GM12878 (cell line): Measurements from ENCODE around the gene HMGCLL1. TPM values are rescaled to one million over a fixed set of nuclear protein-coding genes. Genes with fewer than 3 reads are reported as not detected.

Experiments used
- ATAC-seq: fragments of 200-7000 bp; cut with Tn5 transposase; 3 replicates; pipeline ENCODE4 v1.9.1; 2020; ENCODE audit warnings: mild to moderate bottlenecking, moderate library complexity
- BruUV-seq: library from RNA; stranded (reverse); fragments of 400-500 nt; replicated peaks from 2 replicates; lab custom pipeline; 2021; lab: Mats Ljungman, UMichigan
- CTCF ChIA-PET: fragments of 300-600 bp; sonication (Branson Sonifier 250); formaldehyde crosslinking; extraction: SDS; loops from one replicate; lab custom pipeline; 2021; ENCODE audit warnings: inconsistent platforms; lab: Yijun Ruan, JAX
- POLR2A ChIA-PET: fragments of 350-600 bp; formaldehyde crosslinking; extraction: SDS; loops from one replicate; lab custom pipeline; 2021; ENCODE audit warnings: inconsistent platforms; lab: Charles Lee
- RAD21 ChIA-PET: fragments of 300-600 bp; sonication (Branson Sonifier 250); formaldehyde crosslinking; loops from one replicate; lab custom pipeline; 2023; ENCODE audit warnings: antibody characterized with exemption; ENCODE audit not compliant: unreplicated experiment; lab: Charles Lee
- SMC1A ChIA-PET: fragments of 300-600 bp; sonication (Branson Sonifier 250); formaldehyde crosslinking; loops from one replicate; lab custom pipeline; 2023; ENCODE audit not compliant: unreplicated experiment, uncharacterized antibody; lab: Charles Lee
- DNase-seq: peaks from one replicate; pipeline ENCODE4 v3.0.0-alpha.2; 2011; ENCODE audit warnings: low read depth, low spot score
- FAIRE-seq: peaks from 3 replicates; lab custom pipeline; 2011; peaks lifted over from hg19 to GRCh38; lab: Jason Lieb, UNC
- H2AFZ ChIP-seq: 2 replicates; pipeline ENCODE4 v1.6.0; 2011; ENCODE audit warnings: low read depth, low read length, control low read depth; ENCODE audit not compliant: control insufficient read depth
- H3K27ac ChIP-seq: 2 replicates; pipeline ENCODE4 v1.5.1; 2011; ENCODE audit warnings: control low read depth; ENCODE audit not compliant: control insufficient read depth, insufficient read depth
- H3K27me3 ChIP-seq, 2 experiments: replicated peaks in 1 of 2; 2 replicates each; pipeline versions ENCODE4 v1.6.0 to v1.6.1; 2011; ENCODE audit warnings: low read length in 1 of 2; ENCODE audit not compliant: control insufficient read depth in 2 of 2, insufficient read depth in 2 of 2
- H3K36me3 ChIP-seq, 2 experiments: 2 replicates each; pipeline ENCODE4 v1.5.1; 2011; ENCODE audit warnings: low read length in 1 of 2; ENCODE audit not compliant: control insufficient read depth in 2 of 2, insufficient read depth in 2 of 2
- H3K4me1 ChIP-seq: 2 replicates; pipeline ENCODE4 v1.6.1; 2011; ENCODE audit warnings: mild to moderate bottlenecking, low read length, moderate library complexity, mixed read lengths; ENCODE audit not compliant: control insufficient read depth, insufficient read depth
- H3K4me2 ChIP-seq: 2 replicates; pipeline ENCODE4 v1.6.0; 2011; ENCODE audit warnings: control low read depth; ENCODE audit not compliant: control insufficient read depth, insufficient read depth
- H3K4me3 ChIP-seq: fragments of 200-600 bp; sonication (generic); 2 replicates; pipeline ENCODE4 v1.5.1; 2016
- H3K79me2 ChIP-seq: 2 replicates; pipeline ENCODE4 v1.6.0; 2011; ENCODE audit warnings: low read length; ENCODE audit not compliant: control insufficient read depth, insufficient read depth
- H3K9ac ChIP-seq: 2 replicates; pipeline ENCODE4 v1.8.0; 2011; ENCODE audit warnings: low read length, control low read depth, mixed read lengths; ENCODE audit not compliant: control insufficient read depth, insufficient read depth
- H3K9me3 ChIP-seq: replicated peaks from 3 replicates; pipeline ENCODE4 v1.5.1; 2011; ENCODE audit warnings: mild to moderate bottlenecking, low read length; ENCODE audit not compliant: control insufficient read depth, insufficient read depth
- H4K20me1 ChIP-seq: 2 replicates; pipeline ENCODE4 v1.6.0; 2011; ENCODE audit not compliant: control insufficient read depth, insufficient read depth
- BACH1 ChIP-seq: fragments of 450-650 bp; IDR thresholded peaks from 2 replicates; pipeline ENCODE4 v1.6.1; 2017; ENCODE audit warnings: mild to moderate bottlenecking, borderline replicate concordance
- CHD4 ChIP-seq: fragments of 200-600 bp; sonication (generic); IDR thresholded peaks from 2 replicates; pipeline ENCODE4 v1.6.1; 2016; ENCODE audit warnings: mild to moderate bottlenecking
- CREB1 ChIP-seq: IDR thresholded peaks from 2 replicates; pipeline ENCODE4 v1.6.1; 2012; ENCODE audit warnings: low read depth, mild to moderate bottlenecking, inconsistent platforms
- EED ChIP-seq: sonication (generic); IDR thresholded peaks from 2 replicates; pipeline ENCODE4 v1.6.1; 2016; ENCODE audit warnings: antibody characterized with exemption, low read depth
- FOXK2 ChIP-seq: fragments of 450-650 bp; IDR thresholded peaks from 2 replicates; pipeline ENCODE4 v1.6.1; 2017; ENCODE audit warnings: mild to moderate bottlenecking, moderate library complexity
- MTA2 ChIP-seq: fragments of 450-650 bp; IDR thresholded peaks from 2 replicates; pipeline ENCODE4 v1.6.1; 2016; ENCODE audit warnings: low read depth, mild to moderate bottlenecking, moderate library complexity
- NKRF ChIP-seq: fragments of 450-650 bp; conservative IDR thresholded peaks from 2 replicates; pipeline ENCODE4 v1.6.1; 2017; ENCODE audit warnings: mild to moderate bottlenecking, moderate library complexity
- NRF1 ChIP-seq: conservative IDR thresholded peaks from 2 replicates; pipeline ENCODE4 v1.6.1; 2011; ENCODE audit warnings: mild to moderate bottlenecking, low read depth, low read length, improper control_type of control experiment
- POLR2AphosphoS5 ChIP-seq: IDR thresholded peaks from 2 replicates; pipeline ENCODE4 v1.6.1; 2011; ENCODE audit warnings: mild to moderate bottlenecking, low read length, inconsistent platforms
- ZSCAN29 ChIP-seq: fragments of 450-650 bp; IDR thresholded peaks from 2 replicates; pipeline ENCODE4 v1.6.1; 2017; ENCODE audit warnings: mild to moderate bottlenecking, moderate library complexity
- ZZZ3 ChIP-seq: IDR thresholded peaks from 2 replicates; pipeline ENCODE4 v1.6.1; 2011; ENCODE audit warnings: low read depth; ENCODE audit not compliant: control insufficient read depth, insufficient read length
- WGBS: methylation state at CpG from one replicate; pipeline ENCODE4 v1.1.6; 2016; ENCODE audit warnings: low lambda C conversion rate; ENCODE audit not compliant: insufficient replicate concordance, insufficient coverage; ENCODE audit errors: missing lambda C conversion rate; 5-methylcytosine and 5-hydroxymethylcytosine counted together
- in situ Hi-C: fragments of 300-500 bp; cut with MboI; formaldehyde crosslinking; loops from 9 replicates; pipeline ENCODE4 v1.14.3; 2018; ENCODE audit warnings: mixed read lengths
- intact Hi-C: fragments of 100-400 bp; cut with micrococcal nuclease; formaldehyde crosslinking; loops from one replicate; pipeline ENCODE4 v1.14.2; 2022; ENCODE audit not compliant: unreplicated experiment
- polyA plus RNA-seq, 11 experiments: library from polyadenylated mRNA; depleted of rRNA in 4 of 11; unstranded in 6 of 11; stranded (reverse) in 5 of 11; fragments of >200 nt; fragmentation: Nextera tagmentation in 4 of 11; fragmentation: Illumina TruSeq in 1 of 11; extraction: Ambion mirVana in 4 of 11; extraction: Trizol in 1 of 11; gene quantifications; 1 replicate in 1 of 11; 2 replicates in 10 of 11; pipeline versions ENCODE4 v1.2.1 to v1.2.3, GENCODE V29; 2011 to 2016; ENCODE audit warnings: inconsistent platforms in 2 of 11, missing spikeins in 2 of 11, low read depth in 1 of 11
- total RNA-seq, 4 experiments: library from RNA; depleted of rRNA in 3 of 4; stranded (reverse); fragments of >200 nt in 3 of 4; fragmentation: Illumina TruSeq in 1 of 4; extraction: Trizol in 1 of 4; gene quantifications; 2 replicates each; pipeline versions ENCODE4 v1.2.1 to v1.2.3, GENCODE V29; 2013 to 2021
- TF ChIP-seq, protein P1 (sequence below): fragments of 150-350 bp; IDR thresholded peaks from 2 replicates; pipeline ENCODE4 v1.6.1; 2014; ENCODE audit warnings: mild to moderate bottlenecking, low read depth, low read length

The HMGCLL1 gene
- total and polyA plus RNA-seq, 10 of the 15 experiments (the other 5 are each of a cell fraction or from before 2014, with no cell fraction given), result not detected

DNA sequence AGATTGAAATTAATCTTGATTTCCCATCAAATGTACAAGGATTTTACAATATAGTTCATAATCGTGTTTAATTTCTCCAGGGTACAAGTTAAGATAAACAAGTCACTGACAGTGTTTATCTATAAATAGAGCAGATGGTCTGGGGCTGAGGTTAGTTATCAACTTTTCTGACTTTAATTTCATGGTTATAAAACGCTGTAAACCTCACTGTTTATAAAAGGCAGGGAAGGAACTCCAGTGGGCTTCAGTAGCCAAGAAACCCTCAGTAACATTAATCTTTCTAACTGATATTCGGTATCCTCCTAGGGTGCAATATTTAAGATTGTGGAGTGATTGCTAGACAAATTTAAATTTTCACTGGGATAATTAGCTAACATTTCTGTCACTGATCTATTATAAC, 183.1 kb downstream of the HMGCLL1 start:
- no peaks in the 10 kb centered on the region for H3K9me3 ChIP-seq
- POLR2A ChIA-PET, result no interaction called here
- H2AFZ ChIP-seq, result no peak overlapping the region
- SMC1A ChIA-PET, result no interaction called here
- H3K4me1 ChIP-seq, result no peaks in the 10 kb centered on the region
- TF ChIP-seq EED, result no peak
- no peak for TF ChIP-seq ZSCAN29
- no peak for TF ChIP-seq NKRF
- no peak for TF ChIP-seq ZZZ3
- TF ChIP-seq, protein P1, sequence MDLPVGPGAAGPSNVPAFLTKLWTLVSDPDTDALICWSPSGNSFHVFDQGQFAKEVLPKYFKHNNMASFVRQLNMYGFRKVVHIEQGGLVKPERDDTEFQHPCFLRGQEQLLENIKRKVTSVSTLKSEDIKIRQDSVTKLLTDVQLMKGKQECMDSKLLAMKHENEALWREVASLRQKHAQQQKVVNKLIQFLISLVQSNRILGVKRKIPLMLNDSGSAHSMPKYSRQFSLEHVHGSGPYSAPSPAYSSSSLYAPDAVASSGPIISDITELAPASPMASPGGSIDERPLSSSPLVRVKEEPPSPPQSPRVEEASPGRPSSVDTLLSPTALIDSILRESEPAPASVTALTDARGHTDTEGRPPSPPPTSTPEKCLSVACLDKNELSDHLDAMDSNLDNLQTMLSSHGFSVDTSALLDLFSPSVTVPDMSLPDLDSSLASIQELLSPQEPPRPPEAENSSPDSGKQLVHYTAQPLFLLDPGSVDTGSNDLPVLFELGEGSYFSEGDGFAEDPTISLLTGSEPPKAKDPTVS, result no peak
- no peak for TF ChIP-seq BACH1
- no peak for TF ChIP-seq CHD4
- TF ChIP-seq POLR2AphosphoS5, result no peak
- no peak for TF ChIP-seq FOXK2
- no peak for TF ChIP-seq NRF1
- no peak for TF ChIP-seq CREB1
- no peak for TF ChIP-seq MTA2
- H3K79me2 ChIP-seq, result no peaks in the 10 kb centered on the region
- H4K20me1 ChIP-seq, result no peaks in the 10 kb centered on the region
- WGBS, result 28% methylated on average over 3 of the region's 3 CpGs
- RAD21 ChIA-PET, result no interaction called here
- DNase-seq (no peak), FAIRE-seq (no peak), ATAC-seq (no peak)
- no peaks in the 10 kb centered on the region for H3K27me3 ChIP-seq
- H3K4me3 ChIP-seq, result no peak overlapping the region
- no peak overlapping the region for H3K4me2 ChIP-seq
- BruUV-seq, result no TSS peak
- no peaks in the 10 kb centered on the region for H3K36me3 ChIP-seq
- CTCF ChIA-PET, result no interaction called here
- in situ Hi-C loops, result no loop called here
- intact Hi-C loops, result no loop called here
- no peak overlapping the region for H3K9ac ChIP-seq
- H3K27ac ChIP-seq, result no peak overlapping the region
